GM12801 (cell line): ENCODE measurements around the gene KCNC3.

ENCODE experiments used
- CTCF ChIP-seq: IDR thresholded peaks from one replicate; pipeline ENCODE4 v1.5.1; 2011; ENCODE audit warnings: control low read depth; ENCODE audit not compliant: insufficient read length; ENCODE audit errors: extremely low read depth

KCNC3 gene

GRCh38 chr19:50277966-50278580 lies 51.1 kb downstream of the KCNC3 start:
- no peak for TF ChIP-seq CTCF

- no peak for TF ChIP-seq CTCF
These were observed 52.7 kb downstream of the KCNC3 start for GRCh38 chr19:50276370-50277063.

- no peak for TF ChIP-seq CTCF
These were observed 53.4 kb downstream of the KCNC3 start for GRCh38 chr19:50275577-50276368.

GRCh38 chr19:50273821-50274220 lies 55.4 kb downstream of the KCNC3 start:
- TF ChIP-seq CTCF = no peak

GRCh38 chr19:50272263-50272897 lies 56.8 kb downstream of the KCNC3 start:
- TF ChIP-seq CTCF = no peak

GRCh38 chr19:50269653-50270052 lies 59.5 kb downstream of the KCNC3 start:
- TF ChIP-seq CTCF = no peak

- no peak for TF ChIP-seq CTCF
These were observed 60.7 kb downstream of the KCNC3 start for GRCh38 chr19:50268501-50268900.
